ENCODE measurements around the gene TBC1D9B. TPM values are rescaled to one million over a fixed set of nuclear protein-coding genes. Genes with fewer than 3 reads are reported as not detected.

The TBC1D9B gene
- total RNA-seq = 41.6 and 43.2 TPM in 2 replicates

DNA sequence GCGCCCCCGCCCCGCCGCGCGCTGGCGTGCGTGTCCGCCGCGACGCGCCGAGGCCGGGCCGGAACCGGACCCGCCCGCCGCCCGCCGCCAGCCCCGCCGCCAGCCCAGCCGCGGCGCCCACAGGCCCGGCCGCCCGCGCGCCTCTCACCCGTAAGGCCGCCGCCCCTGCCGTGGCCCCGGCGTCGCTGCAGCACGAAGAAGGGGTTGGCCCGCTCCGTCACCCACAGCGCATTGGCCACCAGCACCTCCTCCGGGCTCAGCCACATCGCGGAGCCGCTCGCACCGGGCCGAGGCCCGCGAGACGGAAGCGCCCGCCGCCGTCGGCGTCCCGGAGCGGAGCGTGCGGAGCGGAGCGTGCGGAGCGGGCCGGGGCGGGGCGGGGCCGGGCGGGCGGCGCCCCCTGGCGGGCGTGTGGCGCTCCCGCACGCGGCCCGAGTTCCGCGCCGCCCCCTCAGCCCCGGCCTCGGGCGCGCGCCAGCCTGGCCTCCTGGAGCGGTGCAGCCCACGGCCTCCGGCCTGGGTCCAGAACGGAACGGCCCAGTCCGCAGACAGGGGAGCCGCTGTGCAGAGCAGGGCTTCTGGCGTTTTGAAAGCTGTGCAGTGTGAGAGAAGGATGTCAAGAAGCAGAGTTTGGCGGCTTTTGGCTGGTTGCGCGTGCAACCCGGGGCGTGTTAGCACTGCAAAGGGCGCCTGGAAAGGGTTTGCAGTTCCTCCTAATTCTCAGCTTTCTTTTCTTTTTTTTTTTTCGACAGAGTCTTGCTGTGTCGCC, at the start of gene TBC1D9B:
TSS of gene TBC1D9B (minus strand) at position 342 of the 769 bp plus-strand sequence. CDS start at position 266, 76 bp downstream.

DNA sequence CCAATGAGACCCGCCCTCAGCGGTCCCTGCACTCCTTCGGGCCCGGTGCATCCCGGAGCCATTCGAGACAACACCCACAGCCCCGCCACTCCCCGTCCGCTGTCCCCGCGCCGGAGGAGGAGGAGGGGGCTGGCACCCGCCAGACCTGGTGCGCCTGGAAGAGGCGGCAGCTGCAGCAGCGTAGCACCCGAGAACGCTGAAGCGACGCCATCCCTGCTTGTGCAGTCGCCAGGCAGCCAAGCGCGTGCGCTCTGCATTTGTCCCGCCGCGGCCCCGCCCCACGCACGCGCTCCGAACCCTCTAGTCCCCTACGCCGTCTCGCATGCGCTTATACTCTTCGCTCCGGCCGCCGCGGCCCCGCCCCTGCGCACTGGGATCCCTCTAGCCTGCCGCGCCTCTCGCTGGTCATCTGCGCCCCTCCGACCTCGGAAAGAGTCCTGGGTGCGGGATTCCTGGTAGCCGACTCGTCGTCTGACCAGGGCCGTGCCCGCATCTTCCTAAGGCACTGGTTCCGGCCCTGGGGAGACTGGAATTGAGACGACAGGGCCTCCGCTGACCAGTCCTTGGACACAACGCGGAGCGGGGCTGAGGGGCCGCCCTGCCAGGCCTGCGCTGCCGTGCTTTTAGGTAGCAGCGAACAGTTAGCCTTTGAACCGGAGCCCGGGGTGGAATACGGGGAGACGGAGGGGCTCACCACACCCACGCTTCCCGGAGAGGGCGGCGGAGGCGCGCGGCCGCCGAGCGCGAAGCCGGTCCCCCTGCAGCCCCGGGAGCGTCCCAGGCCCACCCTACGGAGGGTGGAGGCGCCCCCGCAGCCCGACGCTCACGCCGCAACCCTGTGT, 48.9 kb downstream of the TBC1D9B start, which contains the start of gene MRNIP:
TSS of gene MRNIP (minus strand) at position 232 of the 842 bp plus-strand sequence. CDS start at position 211, 21 bp downstream.

DNA sequence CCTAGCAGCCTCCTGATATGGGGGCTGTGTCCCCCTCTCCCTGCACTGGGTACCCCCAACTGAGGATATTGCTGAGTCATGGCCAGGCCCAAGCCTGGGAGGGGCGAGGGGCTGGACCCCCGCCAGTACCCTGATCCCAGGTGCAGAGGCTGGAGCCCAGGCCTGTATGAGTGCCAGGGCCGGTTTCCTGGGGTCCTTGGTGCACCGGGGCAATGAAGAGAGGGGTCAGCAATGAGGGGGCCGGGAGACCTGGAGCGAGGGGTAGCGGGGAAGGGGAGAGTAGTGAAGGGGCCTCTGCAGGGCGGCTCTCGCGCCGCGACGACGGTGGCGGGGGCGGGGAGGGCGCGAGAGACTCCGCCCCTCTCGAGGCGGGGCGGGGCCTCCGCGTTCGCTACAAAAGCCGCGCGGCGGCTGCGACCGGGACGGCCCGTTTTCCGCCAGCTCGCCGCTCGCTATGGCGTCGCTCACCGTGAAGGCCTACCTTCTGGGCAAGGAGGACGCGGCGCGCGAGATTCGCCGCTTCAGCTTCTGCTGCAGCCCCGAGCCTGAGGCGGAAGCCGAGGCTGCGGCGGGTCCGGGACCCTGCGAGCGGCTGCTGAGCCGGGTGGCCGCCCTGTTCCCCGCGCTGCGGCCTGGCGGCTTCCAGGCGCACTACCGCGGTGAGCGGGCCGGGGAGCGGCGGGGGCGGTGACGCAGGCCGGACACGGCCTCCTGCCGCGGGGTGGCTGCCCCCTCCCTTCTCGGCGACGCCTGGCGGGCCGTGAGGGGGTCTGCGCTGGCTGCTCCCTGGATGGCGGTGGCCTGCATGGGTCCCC, 87.0 kb downstream of the TBC1D9B start, which contains the start of gene SQSTM1:
TSS of gene SQSTM1 (plus strand) at position 423 of the 815 bp plus-strand sequence. CDS start at position 455, 32 bp downstream.

Other genes starting within 250 kb of the TBC1D9B start
- not detected in 2 replicates for gene CBY3, start 226.9 kb downstream of the TBC1D9B start, total RNA-seq
- gene CANX, start 208.9 kb downstream of the TBC1D9B start, total RNA-seq = 351 and 422 TPM in 2 replicates
- 11.2 and 13.3 TPM in 2 replicates for gene MAML1, start 175.1 kb downstream of the TBC1D9B start, total RNA-seq
- gene LTC4S, start 113.9 kb downstream of the TBC1D9B start, total RNA-seq = 0.89 TPM in 1 of 2 replicates, not detected in the other
- gene MGAT4B, start 101.0 kb downstream of the TBC1D9B start, total RNA-seq = 104 and 115 TPM in 2 replicates
- 330 and 353 TPM in 2 replicates for gene SQSTM1, start 87.0 kb downstream of the TBC1D9B start, total RNA-seq
- 7.4 and 15.3 TPM in 2 replicates for gene MRNIP, start 49.1 kb downstream of the TBC1D9B start, total RNA-seq
- gene RNF130, start 163.9 kb upstream of the TBC1D9B start, total RNA-seq = 19.6 and 26.4 TPM in 2 replicates